ENCODE measurements around the gene EFNA4. TPM values are rescaled to one million over a fixed set of nuclear protein-coding genes. Genes with fewer than 3 reads are reported as not detected.

Gene EFNA4
- polyA plus RNA-seq, 2 of the 4 experiments (the other 2 are of a cell fraction): 3.1 to 8.7 TPM

GRCh38 chr1:155017946-155018316 lies 45.6 kb upstream of the EFNA4 start:
- Histone ChIP-seq H3K4me2 (peak overlapping the region; percentile 76), H3K27ac (peak overlapping the region; percentile 96 to 99)
- ATAC-seq: no peak

GRCh38 chr1:155018617-155019348 lies 44.8 kb upstream of the EFNA4 start:
- CTCF ChIA-PET: interaction anchor here (0.8 to 2.3 kb wide), 2 partner anchors 66 to 276 kb away, joined by 3 to 10 read pairs; no protein-coding TSS in a partner anchor
- no peak for TF ChIP-seq SREBF2 (IDR thresholded peaks at IDR 0.05)
- no peak for TF ChIP-seq NPAS2 (CRISPR knock-in tag; IDR thresholded peaks at IDR 0.05; ENCODE audit: borderline replicate concordance)
- peak; percentile 25 for TF ChIP-seq MAFK (IDR thresholded peaks at IDR 0.05; ENCODE audit: partially characterized antibody)
- Histone ChIP-seq H3K4me1 (peaks cover 74% of the 10 kb centered on the region), H3K9me3 (no peaks in the 10 kb centered on the region), H3K4me3 (no peak overlapping the region), H3K4me2 (peak overlapping the region; percentile 76; the same call in 2 of the 3 replicates), H3K27ac (peak overlapping the region; percentile 96 to 99)
- 80% methylated on average over 8 of the region's 8 CpGs for WGBS (ENCODE audit: missing lambda C conversion rate)
- ATAC-seq: no peak
- POLR2A ChIA-PET: no interaction called here
- DNase-seq (ENCODE audit: low read depth in 1 of 2, low spot score in 1 of 2): no peak
- FAIRE-seq: no peak

More at GRCh38 chr1:155017946-155018316, 45.6 kb upstream of the EFNA4 start:
- FAIRE-seq: no peak
- peak overlapping the region; percentile 29 for H3K4me3 ChIP-seq
- 57% methylated on average over 6 of the region's 6 CpGs for WGBS (ENCODE audit: missing lambda C conversion rate)
- POLR2A ChIA-PET: interaction anchor here (0.6 to 2.8 kb wide), 6 partner anchors 9 to 63 kb away, joined by 3 to 23 read pairs (median 12); partner anchors contain the start of genes CKS1B and SHC1
- CTCF ChIA-PET: interaction anchor here (0.6 to 2.2 kb wide), 7 partner anchors 67 to 120 kb away, joined by 3 to 8 read pairs (median 3); no protein-coding TSS in a partner anchor
- DNase-seq (ENCODE audit: low read depth in 1 of 2, low spot score in 1 of 2): no peak
- H3K9me3 ChIP-seq: no peaks in the 10 kb centered on the region
- peaks cover 74% of the 10 kb centered on the region for H3K4me1 ChIP-seq
- no peak for TF ChIP-seq HOXB13 (CRISPR knock-in tag; IDR thresholded peaks at IDR 0.05; ENCODE audit: low read depth)
- no peak for TF ChIP-seq JUN (IDR thresholded peaks at IDR 0.05)
- TF ChIP-seq FOSB (CRISPR knock-in tag; IDR thresholded peaks at IDR 0.05): no peak
- no peak for TF ChIP-seq POLR2AphosphoS2 (conservative IDR thresholded peaks at IDR 0.05; ENCODE audit: low read length)
- TF ChIP-seq RAD21 (conservative IDR thresholded peaks at IDR 0.05 in 1 of 2, IDR thresholded peaks at IDR 0.05 in 1 of 2): no peak
- TF ChIP-seq NPAS2 (CRISPR knock-in tag; IDR thresholded peaks at IDR 0.05; ENCODE audit: borderline replicate concordance): no peak
- TF ChIP-seq POLR2A (IDR thresholded peaks at IDR 0.05; ENCODE audit: low read length): no peak
- no peak for TF ChIP-seq CBX2 (IDR thresholded peaks at IDR 0.05; ENCODE audit: borderline replicate concordance, low read depth)
- no peak for TF ChIP-seq HOXB5 (CRISPR knock-in tag; IDR thresholded peaks at IDR 0.05)
- no peak for TF ChIP-seq CHD4 (IDR thresholded peaks at IDR 0.05; ENCODE audit: borderline replicate concordance)
- no peak for TF ChIP-seq JUNB (IDR thresholded peaks at IDR 0.05)
- TF ChIP-seq HEYL (CRISPR knock-in tag; IDR thresholded peaks at IDR 0.05): no peak
- TF ChIP-seq PHF8 (IDR thresholded peaks at IDR 0.05; ENCODE audit: borderline replicate concordance, low read depth): no peak
- TF ChIP-seq CTCF (IDR thresholded peaks at IDR 0.05): no peak
- TF ChIP-seq HOXA7 (CRISPR knock-in tag; IDR thresholded peaks at IDR 0.05): no peak
- no peak for TF ChIP-seq USF2 (IDR thresholded peaks at IDR 0.05)
- no peak for TF ChIP-seq NR3C1 (IDR thresholded peaks at IDR 0.05)
- no peak for TF ChIP-seq EP300 (IDR thresholded peaks at IDR 0.05)
- TF ChIP-seq CEBPB (IDR thresholded peaks at IDR 0.05): no peak
- TF ChIP-seq MAFK (IDR thresholded peaks at IDR 0.05; ENCODE audit: partially characterized antibody): no peak

All from A549 (cell line).